ENCODE results near the gene USP33.
"Not testable (repeated sequence)": the region's sequence is repeated elsewhere in the genome, so short reads cannot be mapped to it uniquely, and the experiment has no call there.

USP33 gene

GRCh38 chr1:77768006-77768405 lies 8.4 kb upstream of the USP33 start:
- Mint-ChIP-seq H3K27ac (no peak overlapping the region), H3K9me3 (no peaks in the 10 kb centered on the region), H3K4me1 (no peaks in the 10 kb centered on the region), H3K36me3 (ENCODE audit: low read depth) (no peaks in the 10 kb centered on the region), H3K4me3 (no peak overlapping the region), H3K27me3 (ENCODE audit: low read depth) (no peaks in the 10 kb centered on the region)
- no peak for TF ChIP-seq CTCF (IDR thresholded peaks at IDR 0.05; ENCODE audit: unreplicated experiment in 3 of 3)

DNA sequence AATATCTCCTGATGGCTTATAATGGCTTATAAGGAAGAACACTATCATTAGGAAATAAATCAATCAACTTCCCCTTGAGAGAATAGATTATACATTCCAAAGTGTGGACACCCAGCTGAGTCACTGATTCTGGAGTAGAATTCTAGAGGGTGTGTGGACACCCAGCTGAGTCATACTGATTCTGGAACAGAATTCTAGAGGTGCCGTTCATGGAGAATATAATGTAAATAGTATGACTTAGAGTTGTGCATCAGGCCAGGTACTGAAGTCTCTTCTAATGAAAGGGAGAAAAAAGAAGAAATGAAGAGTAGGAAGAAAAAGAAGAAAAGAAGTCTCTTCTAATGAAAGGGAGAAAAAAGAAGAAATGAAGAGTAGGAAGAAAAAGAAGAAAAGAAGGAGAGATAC lies 2.4 kb upstream of the USP33 start:
- H3K27me3 Mint-ChIP-seq (ENCODE audit: low read depth): no peaks in the 10 kb centered on the region
- peaks cover 17% of the 10 kb centered on the region for H3K4me1 Mint-ChIP-seq
- H3K4me3 Mint-ChIP-seq: peak overlapping the region; percentile 52 to 71 (median 56)
- H3K27ac Mint-ChIP-seq: peak overlapping the region in 1 of 3 experiments; percentile 49
- no peaks in the 10 kb centered on the region for H3K36me3 Mint-ChIP-seq (ENCODE audit: low read depth)
- TF ChIP-seq CTCF (IDR thresholded peaks at IDR 0.05; ENCODE audit: unreplicated experiment in 3 of 3): no peak
- no peaks in the 10 kb centered on the region for H3K9me3 Mint-ChIP-seq

DNA sequence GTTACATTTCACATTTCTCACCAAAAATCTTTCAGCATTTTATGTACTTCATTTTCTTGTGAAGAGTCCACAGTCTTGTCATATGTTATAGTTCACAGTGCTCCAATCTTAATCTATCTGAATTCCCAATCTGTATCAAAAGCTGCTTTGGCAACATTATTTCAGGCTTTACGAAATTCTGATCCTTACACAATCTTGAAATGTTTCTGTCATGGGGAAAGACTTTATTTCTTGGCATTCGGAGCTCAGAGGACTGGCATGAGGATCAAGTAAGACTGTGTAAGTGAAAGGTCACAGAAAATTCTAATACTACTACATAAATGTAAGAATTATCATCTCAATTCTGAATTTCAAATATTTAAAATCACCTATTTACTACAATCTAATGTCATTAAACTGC lies 2.0 kb downstream of the USP33 start:
- Mint-ChIP-seq H3K27ac (peak overlapping the region; percentile 51 to 80 (median 58)), H3K4me1 (peaks cover 30% of the 10 kb centered on the region), H3K9me3 (no peaks in the 10 kb centered on the region), H3K36me3 (ENCODE audit: low read depth) (no peaks in the 10 kb centered on the region), H3K27me3 (ENCODE audit: low read depth) (no peaks in the 10 kb centered on the region), H3K4me3 (peak overlapping the region; percentile 82 to 98 (median 92))
- no peak for TF ChIP-seq CTCF (IDR thresholded peaks at IDR 0.05; ENCODE audit: unreplicated experiment in 3 of 3)

- H3K4me1 Mint-ChIP-seq: peaks cover 30% of the 10 kb centered on the region
- H3K27me3 Mint-ChIP-seq (ENCODE audit: low read depth): no peaks in the 10 kb centered on the region
- H3K4me3 Mint-ChIP-seq: peak overlapping the region; percentile 82 to 98 (median 92)
- no peak for TF ChIP-seq CTCF (IDR thresholded peaks at IDR 0.05; ENCODE audit: unreplicated experiment in 3 of 3)
- H3K9me3 Mint-ChIP-seq: no peaks in the 10 kb centered on the region
- peak overlapping the region; percentile 51 to 80 (median 58) for H3K27ac Mint-ChIP-seq
- no peaks in the 10 kb centered on the region for H3K36me3 Mint-ChIP-seq (ENCODE audit: low read depth)
Measured at GRCh38 chr1:77757066-77757584, 2.5 kb downstream of the USP33 start.

- Mint-ChIP-seq H3K27me3 (ENCODE audit: low read depth) (no peaks in the 10 kb centered on the region), H3K27ac (no peak overlapping the region), H3K9me3 (no peaks in the 10 kb centered on the region), H3K36me3 (ENCODE audit: low read depth) (no peaks in the 10 kb centered on the region), H3K4me1 (peaks cover 30% of the 10 kb centered on the region), H3K4me3 (no peak overlapping the region)
- TF ChIP-seq CTCF (IDR thresholded peaks at IDR 0.05; ENCODE audit: unreplicated experiment in 3 of 3): no peak
Measured at GRCh38 chr1:77756052-77756754, 3.4 kb downstream of the USP33 start.

GRCh38 chr1:77749489-77749888 lies 10.2 kb downstream of the USP33 start:
- H3K27ac Mint-ChIP-seq; H3K9me3 Mint-ChIP-seq; H3K4me1 Mint-ChIP-seq; H3K4me3 Mint-ChIP-seq; H3K27me3 Mint-ChIP-seq (ENCODE audit: low read depth): not testable (repeated sequence)
- H3K36me3 Mint-ChIP-seq (ENCODE audit: low read depth): peaks cover 27% of the 10 kb centered on the region
